Medulla oblongata (tissue), 1 donor: ENCODE measurements around the gene PLEKHH2.

Source experiments
- DNase-seq: peaks from one replicate; pipeline ENCODE4 v3.0.0-alpha.2; 2015; ENCODE audit errors: extremely low spot score

PLEKHH2 gene

DNA sequence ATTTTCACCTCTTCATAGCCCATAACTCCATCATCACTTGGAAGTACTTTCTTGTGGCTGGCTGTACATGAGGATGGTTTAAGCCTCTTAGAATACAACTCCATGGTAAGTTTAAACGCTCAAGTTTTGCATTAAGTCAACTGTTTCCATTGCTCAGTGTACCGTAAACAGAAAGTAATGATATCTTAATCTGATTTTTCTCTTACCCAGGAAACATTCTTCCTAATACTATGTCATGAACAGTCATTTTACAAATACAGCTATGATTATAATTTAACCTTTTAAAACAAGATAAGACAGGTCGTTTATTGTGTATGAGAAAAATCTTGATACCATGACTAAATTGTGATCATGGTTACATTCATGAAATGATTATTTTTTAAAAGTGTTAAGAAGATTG, 125.2 kb downstream of the PLEKHH2 start:
- no peak for DNase-seq

DNA sequence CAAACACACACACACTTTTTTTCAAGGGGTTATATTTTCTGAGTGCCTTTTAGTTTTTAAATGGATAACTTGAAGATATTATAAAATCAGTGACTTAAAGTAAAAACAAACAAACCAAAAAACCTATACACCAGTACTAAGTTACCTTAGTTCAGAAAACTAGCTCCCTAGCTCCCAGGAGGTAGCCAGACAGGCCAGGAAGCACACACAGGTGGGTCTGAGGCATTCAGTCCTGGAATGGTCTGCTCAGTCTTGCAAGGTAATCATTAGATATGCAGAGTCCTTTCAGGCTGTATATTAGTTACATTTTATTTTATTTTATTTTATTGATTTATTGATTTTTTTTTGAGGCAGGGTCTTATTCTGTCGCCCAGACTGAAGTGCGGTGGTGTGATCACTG, 126.0 kb downstream of the PLEKHH2 start:
- no peak for DNase-seq

DNA sequence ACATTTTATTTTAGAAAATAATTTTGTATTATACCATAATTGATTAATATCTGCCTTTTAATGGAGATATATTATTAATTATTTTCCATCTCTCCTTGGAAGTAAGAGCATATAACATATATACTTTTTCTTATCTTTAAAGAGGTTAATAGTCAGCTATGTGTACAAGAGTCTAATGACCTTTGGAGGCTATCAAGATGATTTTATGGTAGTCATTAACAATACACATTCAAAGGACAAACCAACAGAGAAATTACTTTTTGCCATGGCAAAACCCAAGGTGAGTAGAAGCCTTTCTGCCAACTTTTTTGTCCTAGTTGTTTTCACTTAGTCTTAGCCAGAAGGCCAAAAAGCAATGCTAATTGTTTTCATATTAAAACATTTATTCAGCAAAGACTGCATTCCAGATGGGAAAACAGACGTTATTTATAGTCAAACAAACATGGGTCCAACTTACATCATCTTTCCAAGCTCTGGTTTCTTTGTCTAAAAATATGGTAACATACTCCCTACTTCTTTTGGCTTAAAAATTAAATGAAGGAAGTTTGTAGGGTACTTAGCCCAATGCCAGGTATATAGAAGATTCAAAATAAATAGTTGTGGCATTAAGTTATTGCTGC, 127.1 kb downstream of the PLEKHH2 start:
- DNase-seq = no peak

DNA sequence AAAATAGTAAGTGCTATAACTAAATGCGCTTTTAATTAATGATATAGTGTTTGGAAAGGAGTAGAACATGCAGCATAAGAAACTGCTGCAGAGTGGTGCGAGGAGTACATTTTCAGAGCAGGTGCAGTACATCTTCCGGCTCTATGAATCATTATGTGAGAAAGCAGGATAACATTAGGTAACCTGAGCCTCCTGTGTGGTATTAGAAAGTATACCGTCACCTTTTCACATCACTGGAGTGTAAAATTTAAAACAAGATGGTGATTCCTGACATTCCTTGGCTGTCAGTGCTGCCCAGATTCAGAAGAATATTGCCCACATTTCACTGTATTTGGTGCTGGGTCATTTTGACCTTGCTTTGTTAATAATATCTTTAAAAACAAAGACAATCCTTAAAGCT, 128.9 kb downstream of the PLEKHH2 start:
- DNase-seq = no peak

DNA sequence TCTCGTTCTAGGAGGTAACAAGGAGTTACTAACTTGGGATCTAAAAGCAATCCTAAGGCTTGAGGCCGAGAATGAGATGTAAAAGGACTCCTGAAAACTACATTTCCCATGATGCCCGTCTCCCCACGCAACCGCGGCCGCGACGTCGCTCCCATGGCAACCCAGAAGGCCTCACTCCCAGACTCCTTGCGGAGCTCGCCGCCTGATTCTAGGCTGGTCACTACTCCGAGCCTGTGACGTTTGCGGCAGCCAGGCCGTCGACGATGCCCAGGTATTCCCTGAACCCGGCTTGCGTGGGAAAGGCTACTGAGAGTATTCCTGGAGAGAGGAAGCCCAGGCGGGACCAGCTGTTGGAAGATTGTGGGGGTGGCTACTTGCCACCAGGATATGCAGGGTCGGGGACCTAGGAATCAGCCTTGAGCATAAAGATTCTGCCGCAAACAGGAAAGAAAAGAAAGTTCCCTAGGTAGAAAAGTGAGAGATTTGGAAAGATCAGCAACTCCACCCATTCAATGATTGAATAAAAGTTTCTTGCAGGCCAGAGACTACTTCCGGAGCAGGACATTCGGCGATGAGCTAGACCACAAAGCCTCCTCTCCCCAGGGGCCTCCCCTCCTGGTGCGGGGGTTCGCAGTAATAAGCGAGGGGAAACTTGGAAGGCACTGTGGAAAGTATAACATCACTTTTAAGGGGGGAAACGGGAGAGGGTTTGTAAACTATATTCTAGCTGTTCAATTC, 137.0 kb downstream of the PLEKHH2 start, which contains the start of gene DYNC2LI1:
DYNC2LI1 (plus strand) TSS at position 164 of the 738 bp plus-strand sequence; CDS start at position 264, 100 bp downstream.
- peak; percentile 95 for DNase-seq

DNA sequence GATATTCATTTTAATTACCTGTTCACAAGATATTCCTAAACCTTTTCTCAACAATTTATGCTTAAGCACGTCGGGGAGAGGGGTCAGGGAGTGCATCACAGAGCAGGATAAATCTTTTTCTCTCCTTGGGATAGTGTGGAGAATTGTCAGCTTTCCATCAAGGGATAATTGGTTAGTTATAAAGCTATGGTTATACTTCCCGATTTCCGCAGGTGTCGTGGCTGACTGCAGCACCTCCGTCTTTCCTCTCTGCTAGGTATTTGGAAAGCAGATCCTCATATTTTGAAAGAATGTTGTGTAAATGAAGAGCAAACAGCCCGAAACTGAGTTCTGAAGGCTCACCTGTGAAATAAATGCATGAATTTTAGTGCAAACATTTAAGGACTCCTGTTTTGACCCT, 137.6 kb downstream of the PLEKHH2 start:
- DNase-seq = no peak

DNA sequence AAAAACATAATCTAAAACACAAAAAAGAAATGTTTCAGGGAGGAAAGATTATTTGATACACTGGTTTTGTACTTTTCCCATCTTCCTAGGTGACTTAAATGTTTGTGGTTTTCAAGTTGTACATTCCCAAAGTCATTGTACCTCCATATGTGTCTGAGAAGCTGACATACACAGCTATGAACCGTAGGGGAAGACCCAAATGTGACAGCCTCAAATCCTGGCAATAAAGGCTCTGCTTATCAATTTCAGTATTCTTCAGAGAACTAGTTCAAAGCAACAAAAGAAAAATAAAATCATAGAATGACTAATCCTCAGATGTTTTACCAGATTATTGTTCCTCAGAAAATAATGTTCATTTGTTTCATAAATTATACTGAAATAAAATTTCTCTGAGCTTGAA, 139.3 kb downstream of the PLEKHH2 start:
- DNase-seq = no peak

DNA sequence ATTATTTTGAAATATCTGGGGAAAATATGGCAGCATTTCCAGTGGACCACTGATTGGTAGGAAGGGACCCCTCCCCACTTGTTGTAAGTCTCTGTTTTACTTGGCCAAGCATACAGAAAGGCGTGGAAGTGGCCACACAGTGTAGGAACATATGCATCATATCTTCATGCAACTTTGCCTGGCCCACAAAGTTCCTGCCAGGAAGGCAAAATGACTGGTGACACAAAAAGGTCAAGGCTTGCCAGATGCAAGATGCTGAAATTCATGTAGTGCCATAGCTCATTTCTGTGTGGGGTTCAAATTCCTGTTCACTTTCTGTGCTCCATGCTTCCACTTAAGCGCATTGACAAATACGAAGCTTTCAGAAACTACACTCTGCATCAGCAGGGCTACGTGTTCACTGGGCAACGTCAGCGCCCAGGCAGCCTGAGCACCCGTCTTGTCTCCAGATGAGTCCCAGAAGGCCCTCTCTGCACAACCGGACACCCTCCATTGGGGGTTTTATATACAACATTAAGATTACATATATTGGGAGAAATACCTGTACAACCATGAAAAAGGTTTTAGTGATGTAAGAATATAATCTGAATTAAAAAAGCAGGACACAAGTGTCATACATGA, 140.4 kb downstream of the PLEKHH2 start:
- DNase-seq = no peak

DNA sequence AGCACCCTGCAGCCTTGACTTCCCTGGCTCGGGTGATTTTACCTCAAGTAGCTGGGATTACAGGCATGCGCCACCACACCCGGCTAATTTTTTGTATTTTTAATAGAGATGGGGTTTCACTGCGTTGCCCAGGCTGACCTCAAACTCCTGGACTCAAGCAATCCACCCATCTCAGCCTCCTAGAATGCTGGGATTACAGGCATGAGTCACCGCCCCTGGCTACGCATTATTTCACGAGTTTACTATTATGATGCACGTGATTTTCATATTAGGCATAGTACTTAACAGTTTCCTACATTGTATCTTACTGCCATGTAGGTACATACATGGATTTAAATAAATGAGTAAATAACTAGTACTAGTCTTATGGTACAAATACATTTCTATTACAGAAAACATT, 141.2 kb downstream of the PLEKHH2 start:
- DNase-seq = no peak

DNA sequence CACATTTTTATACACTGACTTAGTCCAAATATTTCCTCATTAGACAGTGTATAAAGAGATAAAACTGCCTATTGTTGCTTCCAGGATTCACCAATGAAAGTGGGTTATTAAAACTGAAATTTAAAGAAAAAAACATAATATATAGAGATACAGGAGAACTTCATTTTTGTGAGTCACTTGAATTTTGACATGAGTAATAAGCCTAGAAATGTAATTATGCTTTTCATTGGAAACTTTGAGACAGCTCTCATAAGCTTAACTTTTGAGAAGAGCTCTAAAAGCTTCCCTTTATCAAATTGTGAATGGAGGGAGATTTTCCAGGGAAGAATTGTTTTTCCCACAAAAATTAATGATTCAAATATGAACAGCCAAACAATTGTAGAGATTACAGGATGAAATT, 150.8 kb downstream of the PLEKHH2 start:
- DNase-seq = no peak

DNA sequence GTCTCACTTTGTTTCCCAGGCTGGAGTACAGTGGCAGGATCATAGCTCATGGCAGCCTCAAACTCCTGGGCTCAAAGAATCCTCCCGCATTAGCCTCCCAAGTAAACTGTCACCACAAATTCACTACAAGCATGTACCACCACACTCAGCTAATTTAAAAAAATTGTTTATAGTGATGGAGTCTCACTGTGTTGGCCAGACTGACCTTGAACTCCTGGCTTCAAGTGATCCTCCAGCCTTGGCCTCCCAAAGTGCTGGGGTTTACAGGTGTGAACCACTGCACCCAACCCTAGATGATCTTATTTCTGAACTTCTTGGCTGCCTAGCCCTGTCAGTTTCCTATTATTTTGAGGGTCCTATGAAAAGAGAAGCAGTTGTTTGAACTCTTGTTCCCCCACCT, 151.6 kb downstream of the PLEKHH2 start:
- no peak for DNase-seq

DNA sequence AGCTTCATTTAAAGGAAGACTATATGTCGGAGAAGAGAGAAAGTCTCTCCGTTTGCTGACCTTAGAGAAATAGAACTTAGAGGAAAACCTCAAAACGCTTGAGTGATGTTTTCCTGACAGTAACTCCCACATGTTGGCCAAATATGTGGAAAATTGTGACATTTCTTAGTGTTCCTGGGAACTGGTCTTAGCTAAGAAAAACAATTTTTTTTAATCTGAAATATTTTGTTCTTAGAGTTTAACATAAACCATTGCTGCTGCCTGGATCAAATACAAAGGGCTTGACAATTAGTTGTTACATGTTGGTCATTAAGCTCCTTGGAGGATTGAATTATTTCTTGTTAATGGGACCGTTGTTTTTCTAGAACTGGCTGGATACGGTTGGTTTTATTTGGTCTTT, 153.1 kb downstream of the PLEKHH2 start:
- DNase-seq = no peak

DNA sequence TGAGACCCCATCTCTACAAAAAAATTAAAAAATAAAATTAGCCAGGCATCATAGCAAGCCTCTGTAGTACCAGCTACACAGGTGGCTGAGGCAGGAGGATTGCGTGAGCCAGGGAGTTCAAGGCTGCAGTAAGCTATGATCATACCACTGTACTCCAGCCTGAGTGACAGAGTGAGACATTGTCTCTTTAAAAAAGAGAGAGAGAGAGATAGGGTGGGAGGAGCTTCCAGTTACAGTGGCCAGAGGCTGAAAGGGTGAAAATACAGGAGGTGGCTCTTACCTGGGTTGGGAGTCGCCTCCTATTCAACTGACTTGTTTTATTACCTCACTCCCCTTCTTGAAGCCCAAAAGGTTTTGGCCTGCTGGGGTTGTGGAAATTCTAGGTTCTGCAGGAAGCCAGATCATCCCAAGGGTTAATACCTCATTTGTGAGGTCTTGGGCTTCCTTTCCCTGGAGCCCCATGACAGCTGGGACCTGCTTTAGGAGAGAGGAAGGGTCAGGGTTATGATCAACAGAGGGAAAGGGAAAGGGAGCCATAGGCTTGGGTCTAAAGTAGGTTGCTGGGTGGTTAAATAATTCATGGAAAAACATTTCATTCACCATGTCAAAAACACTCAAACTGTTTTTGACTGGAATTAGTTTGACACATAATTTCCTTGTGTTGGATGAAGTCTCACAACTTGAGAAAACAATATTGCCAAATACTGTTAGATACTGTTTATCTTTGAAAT, 154.1 kb downstream of the PLEKHH2 start:
- DNase-seq = no peak

DNA sequence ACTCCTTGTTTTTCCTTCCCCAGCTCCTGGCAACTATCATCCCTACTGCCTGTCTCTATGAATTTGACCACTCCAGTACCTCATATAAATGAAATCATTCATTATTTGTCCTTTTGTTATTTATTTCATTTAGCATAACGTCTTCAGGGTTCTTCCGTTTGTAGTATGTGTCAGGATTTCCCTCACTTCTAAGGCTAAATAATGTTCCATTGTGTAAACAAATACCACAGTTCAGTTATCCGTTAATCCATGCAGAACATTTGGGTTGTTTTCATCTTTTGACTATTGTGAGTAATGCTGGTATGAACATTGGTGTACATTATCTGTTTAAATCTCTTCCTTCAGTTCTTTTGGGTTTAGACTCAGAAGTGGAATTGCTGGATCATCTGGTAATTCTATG, 155.6 kb downstream of the PLEKHH2 start:
- no peak for DNase-seq

DNA sequence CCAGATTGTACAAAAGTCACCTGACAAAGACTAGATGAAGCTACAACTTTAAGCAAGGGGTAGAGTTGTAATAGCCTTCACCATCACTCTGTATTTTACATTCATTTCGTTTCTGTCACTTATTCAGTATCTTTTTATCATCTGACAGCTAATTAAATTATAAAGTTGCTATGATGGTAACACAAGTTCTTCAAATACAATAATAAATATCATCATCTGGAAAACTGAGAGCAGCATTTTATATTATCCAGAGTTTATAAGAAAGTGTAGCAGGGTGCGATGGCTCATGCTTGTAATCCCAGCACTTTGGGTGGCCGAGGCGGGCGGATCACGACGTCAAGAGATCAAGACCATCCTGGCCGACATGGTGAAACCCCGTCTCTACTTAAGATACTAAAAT, 157.9 kb downstream of the PLEKHH2 start:
- DNase-seq = no peak

DNA sequence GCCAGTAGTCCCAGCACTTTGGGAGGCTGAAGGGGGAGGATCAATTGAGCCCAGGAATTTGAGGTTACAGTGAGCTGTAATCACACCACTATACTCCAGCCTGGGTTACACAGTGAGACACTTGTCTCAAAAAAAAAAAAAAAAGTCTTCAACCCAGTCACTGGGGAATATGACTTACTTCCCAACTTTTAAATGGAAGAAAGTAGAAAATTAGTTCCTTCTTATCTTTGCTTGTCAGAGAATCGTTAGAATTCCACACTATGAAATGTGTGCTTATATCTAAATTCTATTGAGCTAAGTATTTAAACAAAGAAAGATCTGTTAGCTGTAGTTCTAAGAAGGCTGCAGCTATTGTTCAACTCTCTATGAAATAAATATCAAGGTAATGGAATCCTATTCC, 159.1 kb downstream of the PLEKHH2 start:
- no peak for DNase-seq

DNA sequence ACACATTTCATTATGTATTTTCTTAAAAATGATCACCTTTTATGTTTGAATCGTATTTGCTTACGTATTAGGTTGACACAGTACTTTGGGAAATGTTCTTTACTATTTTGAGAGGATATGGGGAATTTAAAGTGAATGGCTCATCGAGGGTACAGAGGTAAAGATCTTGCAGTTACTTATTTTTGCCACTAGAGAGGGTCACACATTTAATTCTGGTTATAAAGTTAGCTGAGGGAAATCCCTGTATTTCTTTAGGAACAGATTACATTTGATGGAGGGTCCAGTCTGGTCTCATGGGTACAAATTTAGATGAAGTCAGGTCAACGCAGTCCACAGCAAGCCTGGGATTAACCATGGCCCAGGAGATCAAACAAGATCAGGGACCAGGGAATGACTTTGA, 161.2 kb downstream of the PLEKHH2 start:
- no peak for DNase-seq

DNA sequence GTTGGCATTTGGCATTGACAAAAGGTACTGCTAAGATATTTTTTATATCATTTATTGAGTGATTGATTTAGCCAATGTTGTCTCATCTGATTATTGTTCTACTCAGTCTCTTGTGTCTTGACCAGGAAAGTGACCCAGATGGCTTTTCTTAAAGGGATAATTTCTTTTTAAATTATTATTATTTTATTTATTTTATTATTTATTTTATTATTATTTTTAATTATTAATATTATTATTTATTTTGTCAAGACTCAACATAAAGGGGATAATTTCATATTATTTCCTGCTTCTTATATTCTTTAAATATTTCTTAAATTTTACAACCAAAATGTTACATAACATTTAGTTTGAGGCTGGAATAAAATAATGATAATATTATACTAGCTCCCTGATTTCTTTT, 163.8 kb downstream of the PLEKHH2 start:
- no peak for DNase-seq

DNA sequence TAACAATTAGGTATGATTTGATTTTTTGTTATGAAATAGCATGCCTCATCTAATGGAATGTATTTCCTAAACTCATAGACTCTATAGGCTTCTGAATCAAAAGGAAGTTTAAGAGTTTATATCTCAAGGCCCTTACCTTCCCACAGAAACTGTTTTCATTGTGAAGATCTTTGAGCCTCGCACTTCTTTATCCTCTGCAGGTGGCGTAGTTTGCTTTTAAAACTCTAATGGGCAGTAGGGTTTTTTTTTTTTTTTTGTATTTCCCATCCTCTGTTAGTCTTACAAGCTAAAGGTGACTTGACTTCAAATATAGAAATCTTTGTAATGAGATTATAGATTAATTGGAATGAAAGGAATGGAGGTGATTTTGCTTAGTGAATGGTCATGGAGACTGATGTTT, 165.1 kb downstream of the PLEKHH2 start:
- no peak for DNase-seq

DNA sequence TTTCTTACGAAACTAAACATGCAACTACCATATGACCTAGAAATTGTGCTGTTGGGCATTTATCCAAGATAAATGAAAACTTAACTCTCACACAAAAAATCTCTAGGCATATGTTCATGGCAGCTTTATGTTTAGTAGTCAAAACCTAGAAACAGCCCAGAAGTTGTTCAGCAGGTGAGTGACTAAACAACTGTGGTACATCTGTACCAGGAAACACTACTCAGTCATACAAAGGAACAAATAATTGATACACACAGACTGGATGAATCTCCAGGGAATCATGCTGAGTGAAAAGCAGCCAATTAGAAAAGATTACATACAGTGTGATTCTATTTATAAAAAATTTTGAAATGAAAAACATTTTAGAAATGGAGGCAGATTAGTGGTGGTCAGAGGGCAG, 166.1 kb downstream of the PLEKHH2 start:
- DNase-seq = no peak

DNA sequence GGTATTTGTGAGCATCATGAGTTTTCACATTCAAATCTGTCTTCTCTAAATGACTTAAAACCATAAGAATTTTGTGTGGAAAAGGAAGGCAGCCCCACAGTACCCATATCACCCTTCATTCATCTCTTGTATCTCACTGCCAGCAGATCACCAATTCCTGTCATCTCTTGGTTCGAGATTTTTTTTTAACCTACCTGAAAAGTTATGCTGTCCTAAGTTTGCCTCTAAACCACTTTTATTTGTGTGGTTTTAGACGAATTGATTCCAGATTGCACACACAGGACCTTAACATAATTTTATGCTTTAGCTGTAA, 169.6 kb downstream of the PLEKHH2 start:
- DNase-seq = no peak

DNA sequence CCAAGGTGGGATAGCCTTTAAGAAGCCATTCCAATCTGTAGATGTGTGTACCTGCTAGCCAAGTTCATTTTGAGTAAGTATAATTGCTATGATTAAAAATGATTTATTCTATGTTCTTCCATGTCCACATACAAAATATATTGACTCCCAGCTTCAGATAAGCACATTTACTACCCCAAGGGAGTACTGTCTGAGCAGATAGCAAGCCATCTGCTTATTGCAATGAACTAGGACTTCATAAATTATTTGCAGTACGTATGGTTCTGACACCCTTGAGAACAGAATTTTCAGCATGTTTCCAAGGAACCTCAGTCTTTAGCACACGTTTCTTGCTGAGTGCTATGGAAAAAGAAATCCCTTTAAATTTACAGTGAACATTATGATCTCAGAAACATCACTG, 173.4 kb downstream of the PLEKHH2 start:
- DNase-seq = no peak

DNA sequence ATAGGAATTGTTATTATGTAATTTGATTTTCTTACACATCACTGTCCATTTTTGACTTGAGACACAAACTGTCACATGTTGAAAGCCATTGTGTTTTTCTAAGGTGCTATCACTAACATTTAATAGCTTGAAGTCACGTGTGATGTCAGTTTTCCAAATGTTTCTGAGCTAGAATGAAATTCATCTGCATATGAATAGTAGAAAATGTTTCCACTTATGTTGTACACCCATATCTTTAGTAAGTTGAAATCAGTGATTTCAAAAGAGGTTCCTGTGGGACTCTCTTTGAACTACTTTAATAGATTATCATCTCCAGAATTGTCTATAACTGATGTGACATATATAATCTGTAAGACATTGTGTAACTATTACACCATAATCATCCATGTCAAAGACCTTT, 173.8 kb downstream of the PLEKHH2 start:
- DNase-seq = no peak
